GM19438 (cell line): Measurements from ENCODE around the gene ADCY1.

Experiments
- ATAC-seq: cut with Tn5 transposase; IDR thresholded peaks from one replicate; pipeline ENCODE4 v1.9.1; 2021; ENCODE audit warnings: low read depth; ENCODE audit not compliant: unreplicated experiment

ADCY1 gene

DNA sequence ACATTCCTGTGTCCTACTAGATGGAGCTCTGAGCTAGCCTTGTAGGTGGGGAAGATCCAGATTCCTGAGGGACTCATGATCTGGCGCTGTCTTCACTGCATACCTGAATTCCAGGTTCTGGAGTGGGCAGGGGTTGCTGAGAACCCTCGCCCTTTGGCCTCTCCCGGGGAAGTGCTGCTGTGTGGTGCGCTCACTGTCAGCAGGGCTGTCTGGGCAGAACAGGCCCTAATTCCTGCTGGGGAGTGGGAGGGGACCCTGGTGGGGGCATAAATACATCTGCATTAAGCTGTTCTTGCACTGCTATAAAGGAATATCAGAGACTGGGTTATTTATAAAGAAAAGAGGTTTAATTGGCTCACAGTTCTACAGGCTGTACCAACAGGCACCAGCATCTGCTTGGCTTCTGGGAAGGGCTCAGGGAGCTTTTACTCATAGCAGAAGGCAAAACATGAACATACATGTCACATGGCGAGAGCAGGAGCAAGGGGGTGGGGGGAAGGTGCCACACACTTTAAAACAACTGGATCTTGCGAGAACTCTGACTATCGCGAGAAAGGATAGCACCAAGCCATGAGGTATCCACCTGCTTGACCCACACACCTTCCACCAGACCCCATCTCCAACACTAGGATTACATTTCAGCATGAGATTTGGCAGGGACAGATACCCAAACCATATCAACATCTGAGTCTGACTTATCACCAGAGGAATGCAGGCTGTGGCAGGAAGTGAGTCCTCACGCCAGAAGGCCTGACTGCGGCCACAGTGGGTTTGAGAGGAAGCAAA, 115.0 kb downstream of the ADCY1 start:
- no peak for ATAC-seq

DNA sequence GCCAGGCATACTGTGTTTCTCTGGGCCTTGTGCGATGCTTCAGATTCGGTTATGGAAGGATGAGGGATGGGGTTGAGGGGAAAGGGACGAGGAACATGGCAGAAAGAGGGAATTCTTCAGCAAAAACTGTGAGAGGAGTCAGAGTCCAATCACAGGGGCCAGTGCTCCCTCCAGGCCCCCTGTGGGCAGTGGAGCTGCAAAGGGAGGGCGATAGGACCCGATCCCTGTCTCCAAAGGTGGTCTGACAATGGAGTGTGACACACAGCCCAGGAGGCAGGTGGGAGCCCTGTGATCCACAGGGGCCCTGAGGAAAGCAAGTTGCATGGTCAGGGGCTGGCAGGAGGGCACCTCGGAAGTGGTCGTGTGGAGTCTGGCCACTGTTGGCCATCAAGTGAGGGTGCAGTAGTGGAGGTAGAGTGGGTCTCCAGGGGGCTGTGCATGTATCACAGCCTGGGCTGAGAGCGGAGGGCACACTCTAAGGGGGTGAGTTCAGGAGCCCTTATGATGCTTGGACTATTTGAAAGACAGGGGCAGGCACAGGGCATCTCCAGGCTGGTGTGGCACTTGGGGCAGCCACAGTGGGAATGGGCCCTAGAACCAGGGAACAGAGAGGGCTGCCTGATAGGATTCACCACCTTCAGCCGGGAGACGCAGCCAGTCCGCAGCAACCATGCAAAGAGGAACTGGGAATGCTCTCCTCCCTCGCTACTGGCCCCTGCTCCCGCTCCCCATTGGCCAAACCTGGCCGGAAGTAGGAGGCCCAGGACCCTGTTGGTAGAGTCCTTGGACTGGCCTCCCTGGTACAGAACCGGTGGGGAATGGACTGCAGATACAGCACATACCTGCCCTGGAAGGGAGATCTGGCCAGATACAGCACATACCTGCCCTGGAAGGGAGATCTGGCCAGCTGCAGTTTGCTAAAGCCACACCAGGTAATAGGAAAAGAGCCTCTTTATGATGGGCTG, 115.9 kb downstream of the ADCY1 start:
- ATAC-seq = no peak

DNA sequence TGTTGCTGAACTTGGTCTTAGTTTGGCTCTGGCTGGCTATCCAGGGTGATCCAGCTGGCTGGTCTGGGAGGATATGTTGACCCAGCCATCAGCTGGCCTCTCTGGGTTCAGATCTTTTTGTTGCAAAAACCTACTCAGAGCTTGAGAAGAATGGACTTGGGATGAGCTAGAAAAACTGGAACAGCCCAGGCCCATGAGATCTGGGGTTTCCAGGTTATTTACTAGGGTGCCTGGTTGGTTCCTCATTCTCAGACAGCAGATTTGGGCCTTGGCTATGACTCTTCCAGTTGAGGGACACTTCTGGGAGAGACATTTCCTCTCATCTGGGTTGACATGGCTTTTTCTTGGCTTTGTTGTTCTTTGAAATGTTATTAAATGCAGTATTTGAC, 116.6 kb downstream of the ADCY1 start:
- no peak for ATAC-seq

DNA sequence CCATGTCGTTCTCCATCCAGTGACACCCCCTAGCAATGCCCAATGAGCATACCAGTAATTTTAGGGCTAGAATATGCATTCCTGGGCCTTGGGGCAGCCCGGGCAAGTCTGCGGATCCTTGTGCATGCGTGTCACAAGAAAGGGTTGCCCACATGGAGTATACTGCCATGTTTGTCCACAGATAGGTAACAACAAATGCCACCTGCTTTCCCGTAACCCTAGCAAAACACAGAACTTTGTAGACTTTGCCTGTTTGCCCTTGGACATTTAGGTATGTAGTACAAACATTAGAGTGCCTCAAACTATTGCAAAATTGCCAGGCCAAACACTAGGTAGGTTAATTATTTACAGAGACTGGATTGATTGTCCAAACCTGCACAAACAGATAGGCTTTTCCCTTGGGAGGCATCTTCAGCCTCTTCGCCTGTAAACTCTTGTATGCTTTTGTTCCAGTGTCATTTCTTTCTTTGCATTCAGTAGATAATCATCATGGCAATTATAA, 117.0 kb downstream of the ADCY1 start:
- ATAC-seq = no peak

DNA sequence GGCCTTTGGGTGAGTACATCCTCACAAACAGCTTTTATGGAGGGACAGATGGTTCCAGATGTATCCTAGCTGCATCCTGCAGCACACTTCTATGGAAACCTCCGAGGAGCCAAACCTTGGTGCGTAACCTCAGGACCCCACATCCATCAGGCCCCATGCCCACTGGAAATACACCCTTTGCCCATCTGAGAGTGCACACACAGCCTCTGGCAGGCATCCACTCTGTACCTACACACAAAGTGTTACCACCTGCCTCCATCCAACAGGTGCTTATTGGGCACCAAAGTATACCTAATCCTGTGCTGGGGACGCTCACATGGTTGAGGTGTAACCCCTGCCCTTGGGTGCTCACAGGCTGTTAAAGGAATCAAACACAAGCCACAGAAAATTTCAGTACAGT, 117.9 kb downstream of the ADCY1 start:
- ATAC-seq = no peak

DNA sequence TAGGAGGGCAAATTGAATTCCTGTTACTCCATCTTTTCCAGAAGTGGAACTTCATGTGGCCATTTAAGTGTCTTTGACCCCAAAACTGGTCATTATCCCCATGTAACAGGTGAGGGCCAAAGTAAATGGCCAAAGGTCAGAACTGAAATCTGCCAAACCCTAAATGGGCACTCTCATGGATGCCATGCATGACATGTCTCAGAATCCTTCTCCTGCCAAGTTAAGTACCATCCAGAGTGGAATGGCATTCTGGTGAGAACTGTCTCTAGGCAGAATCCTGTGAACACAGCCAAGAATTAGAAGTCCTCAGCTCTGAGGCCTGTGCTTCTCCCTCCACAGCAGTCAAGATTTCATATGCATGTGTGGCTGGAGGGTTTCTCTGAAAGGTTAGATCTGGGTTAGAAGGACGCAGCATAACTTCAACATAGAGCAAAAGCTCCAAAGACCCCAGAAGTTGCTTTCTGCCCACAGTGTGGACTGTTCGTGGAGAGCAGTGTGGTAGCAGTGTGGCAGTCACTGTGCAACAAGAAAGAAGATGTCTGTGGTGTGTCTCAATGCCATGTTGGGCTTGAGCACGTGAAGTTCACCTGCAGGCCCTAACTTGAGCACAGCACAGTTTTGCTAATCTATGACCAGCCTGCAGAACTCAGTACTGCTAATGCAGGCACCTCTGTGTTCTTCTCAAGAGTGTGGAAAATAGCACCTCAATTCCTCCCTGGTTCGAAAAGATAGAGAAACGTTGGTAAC, 121.3 kb downstream of the ADCY1 start:
- ATAC-seq = no peak

DNA sequence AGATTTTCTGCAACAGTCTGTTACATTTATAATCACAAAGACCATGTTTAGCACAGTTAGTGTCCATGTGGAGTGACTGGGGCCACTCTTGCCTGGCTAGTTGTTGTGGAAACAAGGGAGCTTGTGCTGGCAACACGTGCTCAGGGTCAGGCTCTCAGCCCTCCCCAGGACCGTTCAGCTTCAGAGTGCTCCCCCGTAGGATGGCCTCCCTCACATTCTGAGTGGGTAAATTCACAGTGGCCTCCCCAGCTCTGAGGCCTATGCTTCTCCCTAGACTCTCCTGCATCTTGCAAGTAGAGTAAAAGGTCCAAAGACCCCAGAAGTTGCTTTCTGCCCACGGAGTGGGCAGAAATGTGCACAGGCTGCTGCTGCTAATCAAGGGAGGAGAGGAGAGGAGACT, 122.3 kb downstream of the ADCY1 start:
- no peak for ATAC-seq

DNA sequence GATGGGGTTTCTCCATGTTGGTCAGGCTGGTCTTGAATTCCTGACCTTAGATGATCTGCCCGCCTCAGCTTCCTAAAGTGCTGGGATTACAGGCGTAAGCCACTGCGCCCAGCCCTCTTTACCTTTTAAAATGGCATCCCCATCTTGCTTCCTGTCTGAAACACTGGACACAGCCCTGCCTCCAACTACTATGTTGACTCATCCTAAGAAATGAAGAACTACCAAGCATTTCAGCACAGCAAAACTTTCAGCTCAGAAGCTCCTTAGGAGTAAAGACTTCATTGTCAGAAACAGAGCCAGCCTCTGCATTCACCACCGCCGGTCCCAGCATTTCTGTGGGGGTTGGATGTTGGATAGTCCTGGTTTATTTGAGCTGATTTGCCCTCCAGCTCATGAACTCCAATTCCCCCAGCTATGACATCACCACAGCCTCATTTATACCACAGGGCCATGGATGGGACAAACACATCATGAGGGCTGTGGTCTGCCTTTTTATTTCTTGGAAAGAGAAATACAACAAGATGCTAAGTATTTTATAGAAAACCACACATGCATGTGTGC, 123.5 kb downstream of the ADCY1 start:
- ATAC-seq = no peak

DNA sequence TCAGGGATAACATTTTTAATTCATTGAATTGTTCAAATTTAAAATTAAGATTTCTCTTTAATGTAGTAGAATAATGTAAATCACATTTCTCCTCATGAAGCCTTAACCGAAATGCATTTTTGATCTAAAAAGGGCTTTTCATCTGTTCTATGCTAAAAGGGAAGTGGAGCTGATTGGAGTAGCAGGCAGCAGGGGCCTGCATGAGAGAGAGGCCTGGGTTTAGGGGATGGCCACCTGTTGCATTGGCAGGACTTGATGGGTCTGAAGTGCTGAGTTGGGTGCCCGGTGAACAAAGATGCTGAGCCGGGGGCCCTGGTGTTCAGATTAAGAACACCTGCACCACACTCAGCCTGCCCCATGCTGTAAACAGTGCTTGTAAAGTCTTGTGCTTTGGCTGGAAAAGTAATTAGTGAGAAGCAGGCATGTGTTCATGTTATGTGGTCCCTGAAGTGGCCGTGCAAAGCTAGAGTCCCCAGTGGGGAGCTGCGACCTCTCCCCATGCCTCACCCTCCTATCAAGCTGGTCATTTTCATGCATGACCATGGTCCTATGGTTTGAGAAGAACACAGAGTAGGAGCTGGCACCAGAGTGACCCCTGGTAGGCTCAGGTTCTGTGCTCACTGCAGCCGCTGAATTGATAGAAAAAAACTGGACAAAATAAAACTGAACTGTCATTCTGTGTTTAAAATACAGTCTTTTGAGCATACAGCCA, 124.3 kb downstream of the ADCY1 start:
- no peak for ATAC-seq

DNA sequence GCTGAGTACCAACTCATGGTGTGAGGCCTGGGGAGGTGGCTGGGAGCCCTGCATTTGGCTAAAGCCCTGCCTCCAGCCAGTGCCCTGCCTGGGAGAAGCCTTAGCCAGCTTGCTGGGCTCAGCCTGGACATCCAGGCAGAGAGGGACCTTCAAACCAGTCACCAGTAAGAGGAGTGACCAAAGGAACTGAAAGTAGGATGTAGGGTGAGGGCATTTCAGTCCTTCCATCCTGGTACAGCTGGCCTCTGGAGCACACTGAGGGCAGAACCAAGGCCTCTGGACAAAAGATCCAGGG, 124.8 kb downstream of the ADCY1 start:
- no peak for ATAC-seq

DNA sequence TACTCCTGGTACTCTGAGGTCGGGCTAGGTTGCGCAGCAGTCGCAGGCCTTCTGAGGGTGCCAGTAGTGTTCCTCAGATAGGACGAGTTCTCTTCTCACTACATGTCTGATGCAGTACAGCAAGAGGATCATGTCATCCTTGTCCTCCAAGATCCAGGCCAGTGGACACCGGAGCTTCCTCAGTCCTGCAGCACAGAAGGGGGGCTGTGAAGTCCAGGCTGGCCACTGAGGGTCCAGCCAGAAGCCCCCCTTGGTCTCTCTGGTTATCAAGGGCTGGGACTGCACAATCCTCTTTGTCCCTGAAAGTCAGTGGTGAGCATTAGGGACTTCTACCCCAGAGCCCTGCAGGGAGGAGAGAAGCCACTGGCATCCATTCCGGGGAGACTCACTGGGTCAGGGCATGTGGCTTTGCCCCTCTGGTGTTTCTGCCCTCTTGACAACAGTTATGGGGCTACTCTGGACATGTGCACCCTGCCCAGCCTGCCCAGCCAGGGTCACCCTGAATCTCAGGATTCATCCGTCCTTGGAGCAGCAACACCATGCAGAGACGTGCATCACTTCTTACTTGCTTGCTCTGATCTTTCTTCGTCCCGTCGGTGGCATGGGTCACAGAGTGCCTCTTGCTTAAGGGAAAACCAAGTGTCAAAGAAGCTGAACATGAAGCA, 125.7 kb downstream of the ADCY1 start:
- no peak for ATAC-seq

DNA sequence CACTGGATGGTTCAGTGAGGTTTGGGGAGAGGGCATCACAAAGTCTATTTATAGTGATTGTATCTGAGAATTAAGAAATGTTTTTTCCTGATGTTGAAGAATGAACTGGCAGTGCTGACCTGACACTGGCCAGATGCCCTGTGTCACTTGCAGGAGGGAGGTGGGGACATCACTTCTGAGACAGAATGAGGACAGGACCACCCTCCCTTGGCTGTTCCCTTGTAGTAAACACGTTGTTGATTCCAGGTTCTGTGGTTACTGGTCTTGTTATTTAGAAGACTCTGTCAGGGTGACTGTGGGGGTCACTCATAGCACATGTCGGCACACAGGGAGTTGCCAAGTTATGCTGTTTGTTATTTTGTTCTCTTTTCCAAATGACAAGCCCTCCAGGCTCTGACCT, 126.4 kb downstream of the ADCY1 start:
- no peak for ATAC-seq

DNA sequence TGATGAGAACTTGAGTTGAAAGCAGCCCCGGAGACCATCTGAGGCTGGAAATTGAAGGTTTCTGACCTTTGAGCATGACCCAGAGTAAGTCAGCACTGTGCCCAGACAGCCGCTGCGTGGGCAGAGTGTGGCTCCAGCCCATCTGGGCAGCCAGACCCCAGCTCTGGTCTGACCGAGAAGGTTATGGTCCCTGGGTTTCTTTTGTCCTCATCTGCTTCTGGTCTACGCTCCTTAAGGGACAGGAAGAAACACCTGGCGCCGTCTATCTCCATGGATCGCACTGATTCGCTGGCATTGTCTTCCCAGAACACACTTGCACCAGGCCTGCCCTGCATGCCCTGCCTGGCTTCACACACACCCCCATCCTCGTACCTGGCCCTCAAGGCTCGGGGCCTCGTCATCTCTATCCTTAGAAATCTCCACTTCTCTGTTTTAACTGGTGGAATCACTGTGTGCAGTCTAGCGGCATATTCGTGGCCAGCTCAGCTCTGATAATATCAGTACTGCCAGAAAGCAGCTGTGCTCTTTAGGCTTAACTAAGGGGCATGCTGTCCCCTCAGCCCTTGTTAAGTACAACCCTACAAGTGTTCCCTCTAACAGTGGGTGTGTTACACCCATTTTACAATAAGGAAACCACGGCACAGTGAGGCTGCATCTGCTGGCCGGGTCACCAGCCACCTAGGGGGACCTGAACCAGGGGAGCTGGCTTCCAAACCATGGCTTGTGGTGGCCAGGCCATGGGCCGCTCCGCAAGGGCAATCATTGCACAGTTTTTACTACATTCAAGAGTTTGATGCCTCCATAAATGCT, 127.7 kb downstream of the ADCY1 start:
- no peak for ATAC-seq

DNA sequence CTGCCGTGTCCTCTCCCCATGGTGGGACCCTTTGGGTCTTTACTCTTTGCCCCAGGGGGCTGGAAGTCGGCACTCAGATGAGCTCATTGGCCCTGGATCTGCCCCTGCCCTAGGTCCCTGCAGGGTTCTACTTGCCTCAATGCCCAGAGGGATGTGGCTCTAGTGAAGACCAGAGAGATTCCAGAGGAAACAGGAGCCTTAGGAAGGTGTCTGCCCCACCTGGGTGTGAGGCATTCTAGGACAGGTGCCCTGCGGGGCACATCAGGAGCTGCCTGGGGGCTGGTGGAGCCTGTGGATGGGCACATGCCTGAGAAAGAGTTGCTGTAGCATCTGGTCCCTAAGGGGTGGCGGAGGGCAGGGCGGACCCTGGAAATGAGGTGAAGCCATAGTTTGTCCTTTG, 128.6 kb downstream of the ADCY1 start:
- no peak for ATAC-seq

DNA sequence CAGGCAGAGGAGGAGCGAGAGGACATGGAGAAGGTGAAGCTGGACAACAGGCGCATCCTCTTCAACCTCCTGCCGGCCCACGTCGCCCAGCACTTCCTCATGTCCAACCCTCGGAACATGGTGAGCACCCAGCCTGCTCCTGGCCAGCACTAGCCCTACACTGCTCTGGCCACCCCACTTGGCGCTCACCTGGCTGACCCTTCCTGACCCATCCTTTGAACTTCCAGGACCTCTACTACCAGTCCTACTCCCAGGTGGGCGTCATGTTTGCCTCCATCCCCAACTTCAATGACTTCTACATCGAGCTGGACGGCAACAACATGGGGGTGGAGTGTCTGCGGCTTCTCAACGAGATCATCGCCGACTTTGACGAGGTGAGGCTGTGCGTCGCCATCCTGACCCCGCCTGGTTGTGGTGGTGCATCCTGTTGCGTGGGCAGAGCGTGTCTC, 129.2 kb downstream of the ADCY1 start:
- no peak for ATAC-seq

DNA sequence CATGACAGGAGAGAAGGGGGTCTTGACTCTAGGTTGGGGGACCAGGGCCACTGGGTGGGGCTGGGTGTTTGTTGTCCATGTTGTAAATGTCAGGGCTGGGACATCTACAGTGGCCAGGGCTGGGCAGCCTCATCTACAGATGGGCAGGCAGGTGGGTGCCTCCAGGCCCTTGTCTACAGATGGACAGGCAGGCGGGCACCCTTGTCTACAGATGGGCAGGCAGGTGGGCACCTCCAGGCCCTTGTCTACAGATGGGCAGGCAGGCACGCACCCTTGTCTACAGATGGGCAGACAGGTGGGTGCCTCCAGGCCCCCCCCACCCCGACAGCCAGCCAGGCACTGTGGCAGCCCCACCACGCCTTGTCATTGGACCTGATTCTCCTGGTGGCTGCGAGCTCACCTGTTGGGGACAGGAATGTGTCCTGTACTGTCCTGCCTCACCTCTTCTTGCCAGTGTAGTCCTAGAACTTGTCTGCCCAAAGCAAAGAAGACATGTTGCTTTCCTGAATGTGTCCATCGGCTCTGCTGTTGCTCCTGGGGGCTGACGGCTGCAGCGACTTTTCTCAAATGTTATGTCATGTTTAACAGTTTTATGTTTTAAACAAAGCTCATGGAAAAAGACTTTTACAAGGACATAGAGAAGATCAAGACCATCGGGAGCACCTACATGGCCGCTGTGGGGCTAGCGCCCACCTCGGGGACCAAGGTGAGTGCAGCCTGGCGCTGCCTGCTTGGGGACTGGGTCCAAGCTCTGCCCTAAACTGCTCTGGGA, 129.9 kb downstream of the ADCY1 start:
- ATAC-seq = no peak

DNA sequence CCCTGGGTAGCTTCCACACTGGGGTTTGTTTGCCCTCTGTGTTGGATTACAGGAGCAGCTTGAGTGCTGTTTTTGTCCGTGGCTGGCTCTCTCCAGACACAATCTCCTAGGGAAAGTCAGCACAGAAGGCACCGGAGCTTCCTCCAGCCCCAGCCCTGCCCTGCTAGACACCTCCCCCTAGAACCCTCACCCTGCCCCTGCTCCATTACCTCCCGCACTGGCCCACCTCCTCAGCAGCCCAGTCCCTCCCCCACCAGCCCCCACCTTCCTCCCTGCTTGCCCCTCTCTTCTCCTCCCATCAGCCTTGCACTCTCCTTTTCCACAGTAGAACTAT, 130.5 kb downstream of the ADCY1 start:
- no peak for ATAC-seq
